H1 (cell line): Measurements from ENCODE around the gene PBXIP1. TPM values are rescaled to one million over a fixed set of nuclear protein-coding genes. Genes with fewer than 3 reads are reported as not detected.

Experiments
- CTCF ChIA-PET: fragments of 300-600 bp; sonication (Branson Sonifier 250); formaldehyde crosslinking; loops from one replicate; lab custom pipeline; 2021; ENCODE audit not compliant: partially characterized antibody; lab: Charles Lee
- POLR2A ChIA-PET: fragments of 300-600 bp; sonication (Branson Sonifier 250); formaldehyde crosslinking; loops from one replicate; lab custom pipeline; 2021; ENCODE audit warnings: inconsistent platforms; ENCODE audit not compliant: partially characterized antibody; lab: Charles Lee
- DNase-seq, 2 experiments: peaks; one replicate each; pipeline versions ENCODE4 v3.0.0 to v3.0.0-alpha.2; 2010 to 2022; ENCODE audit warnings: low spot score in 2 of 2, low read depth in 1 of 2, mixed read lengths in 1 of 2
- FAIRE-seq: peaks from 2 replicates; lab custom pipeline; 2011; peaks lifted over from hg19 to GRCh38; lab: Jason Lieb, UNC
- H2AFZ ChIP-seq: 2 replicates; pipeline ENCODE4 v1.8.1; 2012; ENCODE audit warnings: low read length, inconsistent platforms
- H2AK5ac ChIP-seq: 2 replicates; pipeline ENCODE4 v1.6.1; 2013; ENCODE audit warnings: low read depth, low read length
- H2BK120ac ChIP-seq: replicated peaks from 2 replicates; pipeline ENCODE3; 2013; ENCODE audit warnings: low read depth, low read length, inconsistent platforms
- H2BK12ac ChIP-seq: 2 replicates; pipeline ENCODE4 v1.6.1; 2013; ENCODE audit warnings: low read depth, low read length
- H2BK15ac ChIP-seq: 2 replicates; pipeline ENCODE4 v1.6.1; 2013; ENCODE audit warnings: low read length
- H2BK20ac ChIP-seq: 2 replicates; pipeline ENCODE4 v1.6.1; 2013; ENCODE audit warnings: low read length
- H2BK5ac ChIP-seq: 2 replicates; pipeline ENCODE4 v1.6.1; 2013; ENCODE audit warnings: low read depth, low read length
- H3K14ac ChIP-seq: 2 replicates; pipeline ENCODE4 v1.6.1; 2013; ENCODE audit warnings: inconsistent platforms; ENCODE audit not compliant: insufficient read length
- H3K18ac ChIP-seq: 2 replicates; pipeline ENCODE4 v1.6.1; 2013; ENCODE audit warnings: low read length; ENCODE audit errors: extremely low read depth
- H3K23ac ChIP-seq: 2 replicates; pipeline ENCODE4 v1.6.1; 2013; ENCODE audit warnings: inconsistent platforms; ENCODE audit not compliant: insufficient read length
- H3K23me2 ChIP-seq: 2 replicates; pipeline ENCODE4 v1.6.1; 2013; ENCODE audit warnings: low read depth, low read length
- H3K27ac ChIP-seq: 2 replicates; pipeline ENCODE4 v1.6.1; 2011; ENCODE audit warnings: low read depth, low read length, inconsistent platforms
- H3K27me3 ChIP-seq, 4 experiments: replicated peaks in 1 of 4; 1 replicate in 1 of 4; 2 replicates in 3 of 4; pipeline versions ENCODE4 v1.6.1 to v1.8.1; 2011 to 2013; ENCODE audit warnings: low read length in 3 of 4, mild to moderate bottlenecking in 3 of 4, inconsistent platforms in 2 of 4, mixed read lengths in 2 of 4, moderate library complexity in 1 of 4; ENCODE audit not compliant: control insufficient read depth in 3 of 4, insufficient read depth in 3 of 4; ENCODE audit errors: extremely low read depth in 1 of 4
- H3K36me3 ChIP-seq, 4 experiments: 2 replicates each; pipeline versions ENCODE4 v1.6.1 to v1.8.1; 2011 to 2013; ENCODE audit warnings: mild to moderate bottlenecking in 4 of 4, low read length in 3 of 4, moderate library complexity in 2 of 4, control low read depth in 1 of 4, inconsistent platforms in 1 of 4; ENCODE audit not compliant: insufficient read depth in 4 of 4, control insufficient read depth in 2 of 4
- H3K4ac ChIP-seq: replicated peaks from 2 replicates; pipeline ENCODE3; 2013; ENCODE audit warnings: low read length, low read depth, mixed read lengths, inconsistent platforms; ENCODE audit not compliant: insufficient read length
- H3K4me1 ChIP-seq, 4 experiments: replicated peaks in 1 of 4; 1 replicate in 1 of 4; 2 replicates in 3 of 4; pipeline versions ENCODE4 v1.6.1 to v1.8.1; 2011 to 2013; ENCODE audit warnings: low read length in 3 of 4, inconsistent platforms in 2 of 4, mixed read lengths in 1 of 4; ENCODE audit not compliant: insufficient read depth in 4 of 4, control insufficient read depth in 3 of 4
- H3K4me2 ChIP-seq, 2 experiments: 2 replicates each; pipeline versions ENCODE4 v1.6.1 to v1.8.1; 2011 to 2013; ENCODE audit warnings: low read depth in 2 of 2, low read length in 2 of 2, control low read depth in 1 of 2, inconsistent platforms in 1 of 2, mild to moderate bottlenecking in 1 of 2; ENCODE audit not compliant: insufficient read depth in 1 of 2
- H3K4me3 ChIP-seq, 4 experiments: fragments of 200-600, 300-600 bp in 1 of 4; sonication (generic), shearing (Covaris generic), sonication (Bioruptor Twin) in 1 of 4; 2 replicates each; pipeline versions ENCODE4 v1.5.1 to v1.8.1; 2011 to 2016; ENCODE audit warnings: low read length in 4 of 4, low read depth in 3 of 4, control low read depth in 2 of 4, inconsistent platforms in 2 of 4, mild to moderate bottlenecking in 2 of 4, mixed read lengths in 1 of 4, moderate library complexity in 1 of 4; ENCODE audit not compliant: insufficient read depth in 2 of 4; ENCODE audit errors: extremely low read depth in 1 of 4
- H3K56ac ChIP-seq: replicated peaks from 2 replicates; pipeline ENCODE3; 2013; ENCODE audit warnings: low read depth, mild to moderate bottlenecking, mixed read lengths, low read length, inconsistent platforms; ENCODE audit not compliant: insufficient read length
- H3K79me1 ChIP-seq: 2 replicates; pipeline ENCODE4 v1.6.1; 2013; ENCODE audit warnings: low read depth, low read length, control low read depth
- H3K79me2 ChIP-seq, 2 experiments: 2 replicates each; pipeline versions ENCODE4 v1.6.1 to v1.8.1; 2012 to 2013; ENCODE audit warnings: low read length in 2 of 2, mild to moderate bottlenecking in 2 of 2, inconsistent platforms in 1 of 2; ENCODE audit not compliant: insufficient read depth in 2 of 2, control insufficient read depth in 1 of 2
- H3K9ac ChIP-seq, 4 experiments: replicated peaks in 1 of 4; 1 replicate in 1 of 4; 2 replicates in 3 of 4; pipeline versions ENCODE4 v1.6.1 to v1.8.1; 2011 to 2013; ENCODE audit warnings: low read depth in 3 of 4, low read length in 3 of 4, control low read depth in 2 of 4, mild to moderate bottlenecking in 2 of 4, moderate library complexity in 2 of 4, inconsistent platforms in 1 of 4; ENCODE audit errors: extremely low read depth in 1 of 4
- H3K9me3 ChIP-seq, 2 experiments: 2 replicates each; pipeline versions ENCODE4 v1.6.1 to v1.8.1; 2012 to 2013; ENCODE audit warnings: mild to moderate bottlenecking in 2 of 2, moderate library complexity in 2 of 2, control low read depth in 1 of 2, inconsistent platforms in 1 of 2, low read depth in 1 of 2, low read length in 1 of 2, mixed read lengths in 1 of 2; ENCODE audit not compliant: insufficient read depth in 2 of 2
- H4K20me1 ChIP-seq, 2 experiments: replicated peaks in 1 of 2; 2 replicates each; pipeline versions ENCODE3 to v1.8.1; 2011 to 2013; ENCODE audit warnings: inconsistent platforms in 2 of 2, low read length in 2 of 2, mild to moderate bottlenecking in 1 of 2; ENCODE audit not compliant: insufficient read depth in 2 of 2, control insufficient read depth in 1 of 2
- H4K5ac ChIP-seq: 2 replicates; pipeline ENCODE4 v1.6.1; 2013; ENCODE audit warnings: low read length, low read depth, mixed read lengths, inconsistent platforms; ENCODE audit not compliant: insufficient read length
- H4K8ac ChIP-seq: 2 replicates; pipeline ENCODE4 v1.8.0; 2013; ENCODE audit warnings: mild to moderate bottlenecking, moderate library complexity, low read length, inconsistent platforms; ENCODE audit not compliant: insufficient read depth; ENCODE audit errors: extremely low read depth
- H4K91ac ChIP-seq: replicated peaks from 2 replicates; pipeline ENCODE3; 2013; ENCODE audit warnings: low read length, mixed read lengths, inconsistent platforms; ENCODE audit not compliant: insufficient read length
- HDAC2 ChIP-seq, 2 experiments: fragments of 300-600 bp in 1 of 2; sonication (generic) in 1 of 2; IDR thresholded peaks; 2 replicates each; pipeline ENCODE4 v1.6.1; 2011 to 2012; ENCODE audit warnings: low read depth in 2 of 2, low read length in 2 of 2, mild to moderate bottlenecking in 2 of 2, moderate library complexity in 2 of 2, borderline replicate concordance in 1 of 2, inconsistent platforms in 1 of 2
- JUN ChIP-seq: IDR thresholded peaks from 2 replicates; pipeline ENCODE4 v1.6.1; 2011; ENCODE audit warnings: low read depth, mild to moderate bottlenecking, improper control_type of control experiment, low read length
- KDM1A ChIP-seq: fragments of 200-600, 300-600 bp; sonication (generic); IDR thresholded peaks from 2 replicates; pipeline ENCODE4 v1.7.1; 2016; ENCODE audit warnings: mild to moderate bottlenecking, low read length, borderline replicate concordance
- NRF1 ChIP-seq: IDR thresholded peaks from 2 replicates; pipeline ENCODE4 v1.6.1; 2011; ENCODE audit warnings: mild to moderate bottlenecking, low read depth, low read length, improper control_type of control experiment
- POLR2A ChIP-seq, 2 experiments: IDR thresholded peaks; 1 replicate in 1 of 2; 2 replicates in 1 of 2; pipeline ENCODE4 v1.6.1; 2011; ENCODE audit warnings: low read depth in 2 of 2, low read length in 2 of 2, mild to moderate bottlenecking in 2 of 2; ENCODE audit errors: control extremely low read depth in 1 of 2
- POLR2AphosphoS5 ChIP-seq: IDR thresholded peaks from 2 replicates; pipeline ENCODE4 v1.6.1; 2011; ENCODE audit warnings: low read depth, low read length
- WGBS, 2 experiments: shearing (Covaris generic) in 1 of 2; methylation state at CpG; one replicate each; pipeline versions ENCODE4 v1.1.6 to v1.1.7; 2013 to 2015; ENCODE audit warnings: low lambda C conversion rate in 2 of 2, mixed read lengths in 2 of 2, inconsistent platforms in 1 of 2, low coverage in 1 of 2, missing lambda C conversion rate in 1 of 2; ENCODE audit not compliant: insufficient replicate concordance in 2 of 2, insufficient coverage in 1 of 2, insufficient read length in 1 of 2; ENCODE audit errors: extremely low coverage in 1 of 2, missing lambda C conversion rate in 1 of 2; 5-methylcytosine and 5-hydroxymethylcytosine counted together
- polyA plus RNA-seq, 7 experiments: library from polyadenylated mRNA; depleted of rRNA in 3 of 7; stranded (reverse) in 5 of 7; unstranded in 2 of 7; fragments of >200 nt in 5 of 7; fragments of 200-250 nt in 2 of 7; gene quantifications; 1 replicate in 5 of 7; 2 replicates in 1 of 7; 4 replicates in 1 of 7; pipeline versions ENCODE4 v1.2.1 to v1.2.3, GENCODE V29; 2011 to 2013; ENCODE audit warnings: missing spikeins in 2 of 7, mixed read lengths in 2 of 7
- total RNA-seq: library from RNA; stranded (reverse); fragmentation: NEBNext Ultra II Directional; extraction: Animal tissue kit (Norgen Biotek cat#: 25700); gene quantifications from 2 replicates; pipeline ENCODE4 v1.2.1, GENCODE V29; 2021
- TF ChIP-seq, protein P1 (sequence below): IDR thresholded peaks from 2 replicates; pipeline ENCODE4 v1.6.1; 2012; ENCODE audit warnings: inconsistent platforms

PBXIP1 gene
- total and polyA plus RNA-seq, 2 of the 8 experiments (the other 6 are each of a cell fraction or from before 2014, with no cell fraction given): 12.0 to 19.8 TPM

GRCh38 chr1:154989195-154989860, 33.4 kb upstream of the PBXIP1 start:
- no peak overlapping the region for H3K18ac ChIP-seq
- no peak overlapping the region for H2BK12ac ChIP-seq
- peaks cover 13 to 47% (median 35%) of the 10 kb centered on the region in 4 experiments for H3K36me3 ChIP-seq
- peaks cover 0 to 40% of the 10 kb centered on the region in 2 experiments; a peak in 3 of 4 replicates for H3K79me2 ChIP-seq
- H3K4me3 ChIP-seq: no peak overlapping the region
- 82% methylated on average over 3 of the region's 3 CpGs; no CpG with 5 or more reads in 1 of the 2 experiments for WGBS, 2 experiments
- no peaks in the 10 kb centered on the region for H3K9me3 ChIP-seq
- no peak overlapping the region for H3K23ac ChIP-seq
- H3K4me2 ChIP-seq: no peak overlapping the region
- H4K20me1 ChIP-seq: peaks cover 15 to 22% of the 10 kb centered on the region in 2 experiments
- H4K5ac ChIP-seq: no peak overlapping the region
- H3K56ac ChIP-seq: no peak overlapping the region
- H3K79me1 ChIP-seq: peaks cover 4% of the 10 kb centered on the region; the same call in 1 of the 2 replicates
- no peak overlapping the region for H3K14ac ChIP-seq
- no peak overlapping the region for H2AFZ ChIP-seq
- CTCF ChIA-PET: interaction anchor here (0.9 to 2.0 kb wide), 9 partner anchors 12 to 83 kb away, joined by 3 to 8 read pairs (median 4); partner anchors contain the start of genes PBXIP1 and SHC1
- no peak overlapping the region for H4K91ac ChIP-seq
- H3K9ac ChIP-seq: no peak overlapping the region
- H4K8ac ChIP-seq: no peak overlapping the region
- no peaks in the 10 kb centered on the region for H3K27me3 ChIP-seq
- no peak overlapping the region for H2AK5ac ChIP-seq
- H3K23me2 ChIP-seq: no peaks in the 10 kb centered on the region; the same call in 1 of the 2 replicates
- no peak overlapping the region for H2BK5ac ChIP-seq
- H2BK120ac ChIP-seq: no peak overlapping the region
- DNase-seq: no peak
- peaks cover 0 to 7% (median 3%) of the 10 kb centered on the region in 4 experiments; a peak in 3 of 7 replicates for H3K4me1 ChIP-seq
- H3K4ac ChIP-seq: no peak overlapping the region
- TF ChIP-seq NRF1 (no peak), POLR2A (IDR thresholded peaks at IDR 0.05; ENCODE audit: control extremely low read depth in 1 of 2, low read depth in 2 of 2, low read length in 2 of 2) (peak in 1 of 2 experiments; percentile 15; a peak in 1 of 3 replicates), KDM1A (no peak), HDAC2 (IDR thresholded peaks at IDR 0.05; ENCODE audit: borderline replicate concordance in 1 of 2, low read depth in 2 of 2, low read length in 2 of 2) (no peak), JUN (no peak), POLR2AphosphoS5 (peak; percentile 61)
- TF ChIP-seq, protein P1, sequence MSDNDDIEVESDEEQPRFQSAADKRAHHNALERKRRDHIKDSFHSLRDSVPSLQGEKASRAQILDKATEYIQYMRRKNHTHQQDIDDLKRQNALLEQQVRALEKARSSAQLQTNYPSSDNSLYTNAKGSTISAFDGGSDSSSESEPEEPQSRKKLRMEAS: no peak
- TF ChIP-seq, all 59 proteins: peak for 2
- POLR2A ChIA-PET: interaction anchor here (2.0 to 42.8 kb wide), 4 partner anchors 6 to 31 kb away, joined by 5 to 702 read pairs (median 682); partner anchors contain the start of genes CKS1B, FLAD1, LENEP and PBXIP1
- no peak for FAIRE-seq
- H2BK20ac ChIP-seq: 0 out of 2 replicates have a peak overlapping the region, but pooled peaks have one; percentile 32
- no peak overlapping the region for H3K27ac ChIP-seq
- no peak overlapping the region for H2BK15ac ChIP-seq
